Pancreas (tissue), 10 donors: ENCODE data around the gene EBF3. TPM values are rescaled to one million over a fixed set of nuclear protein-coding genes. Genes with fewer than 3 reads are reported as not detected.

Experiments
- ATAC-seq, 4 donors: fragments of 200-7000 bp; cut with Tn5 transposase; one replicate each; pipeline versions ENCODE4 v1.8.0 to v1.9.1; 2020; ENCODE audit warnings: mild to moderate bottlenecking in 4 of 4, moderate library complexity in 4 of 4
- DNase-seq, 6 donors: peaks; one replicate each; pipeline ENCODE4 v3.0.0-alpha.2; 2020
- FAIRE-seq: peaks from 2 replicates; lab custom pipeline; 2012; peaks lifted over from hg19 to GRCh38; lab: Jason Lieb, UNC
- H3K27ac ChIP-seq, 4 donors: fragments of 200-600 bp; sonication (generic); 1 replicate in 3 of 4; 2 replicates in 1 of 4; pipeline versions ENCODE4 v1.5.0 to v1.8.0; 2020
- H3K27me3 ChIP-seq, 4 donors: fragments of 200-600 bp; one replicate each; pipeline ENCODE4 v1.8.0; 2021
- H3K36me3 ChIP-seq, 3 donors: fragments of 200-600 bp; sonication (generic) in 1 of 3; one replicate each; pipeline versions ENCODE4 v1.5.0 to v1.8.0; 2020 to 2021
- H3K4me1 ChIP-seq, 3 donors: fragments of 200-600 bp; one replicate each; pipeline ENCODE4 v1.8.0; 2021
- H3K4me3 ChIP-seq, 4 donors: fragments of 200-600 bp; sonication (generic) in 2 of 4; one replicate each; pipeline versions ENCODE4 v1.5.0 to v1.8.0; 2020 to 2021
- H3K9me3 ChIP-seq, 4 donors: fragments of 200-600 bp; one replicate each; pipeline ENCODE4 v1.8.0; 2021
- CTCF ChIP-seq, 4 donors: fragments of 200-600 bp; sonication (generic) in 3 of 4; IDR thresholded peaks; one replicate each; pipeline versions ENCODE4 v1.5.0 to v1.8.0; 2021; ENCODE audit warnings: antibody characterized with exemption in 4 of 4
- WGBS, 2 donors: extraction: QIAGEN DNeasy Blood & Tissue Kit; methylation state at CpG; one replicate each; pipeline ENCODE4 v1.1.7; 2013; 5-methylcytosine and 5-hydroxymethylcytosine counted together
- intact Hi-C, 3 donors: fragments of 100-400 bp; cut with DNase I; formaldehyde crosslinking; loops; one replicate each; pipeline versions ENCODE4 v1.11.1 to v1.14.2; 2022
- polyA plus RNA-seq, 2 donors: library from polyadenylated mRNA; stranded (reverse); fragments of 200-250 nt; gene quantifications; one replicate each; pipeline ENCODE4 v1.2.3, GENCODE V29; 2013
- total RNA-seq, 6 donors: library from RNA; stranded (reverse); fragmentation: NEBNext Ultra II Directional in 4 of 6; extraction: Animal tissue kit (Norgen Biotek cat#: 25700) in 4 of 6; gene quantifications; one replicate each; pipeline versions ENCODE4 v1.2.1 to v1.2.4, GENCODE V29; 2021 to 2023
- donor health status: healthy with polysubstance abuse.
- donor health status: DM: no; HTN: no; CAD: no; lungs with moderate emphysema.
- donor health status: DM: no; HTN: no; CAD: no.
- donor health status: control.
- donor health status: control.
- donor health status: Bipolar disorder and iron deficiency.
- donor health status: DM: yes; HTN: yes; CAD: no.
- donor health status: DM: no; HTN: no; CAD: no.
- donor health status: DM: no; HTN: no; CAD: no.
- donor health status: DM: yes; HTN: yes; CAD: no.

The EBF3 gene
- total and polyA plus RNA-seq, 8 donors: 0.47 to 1.5 (median 1.1) TPM

DNA sequence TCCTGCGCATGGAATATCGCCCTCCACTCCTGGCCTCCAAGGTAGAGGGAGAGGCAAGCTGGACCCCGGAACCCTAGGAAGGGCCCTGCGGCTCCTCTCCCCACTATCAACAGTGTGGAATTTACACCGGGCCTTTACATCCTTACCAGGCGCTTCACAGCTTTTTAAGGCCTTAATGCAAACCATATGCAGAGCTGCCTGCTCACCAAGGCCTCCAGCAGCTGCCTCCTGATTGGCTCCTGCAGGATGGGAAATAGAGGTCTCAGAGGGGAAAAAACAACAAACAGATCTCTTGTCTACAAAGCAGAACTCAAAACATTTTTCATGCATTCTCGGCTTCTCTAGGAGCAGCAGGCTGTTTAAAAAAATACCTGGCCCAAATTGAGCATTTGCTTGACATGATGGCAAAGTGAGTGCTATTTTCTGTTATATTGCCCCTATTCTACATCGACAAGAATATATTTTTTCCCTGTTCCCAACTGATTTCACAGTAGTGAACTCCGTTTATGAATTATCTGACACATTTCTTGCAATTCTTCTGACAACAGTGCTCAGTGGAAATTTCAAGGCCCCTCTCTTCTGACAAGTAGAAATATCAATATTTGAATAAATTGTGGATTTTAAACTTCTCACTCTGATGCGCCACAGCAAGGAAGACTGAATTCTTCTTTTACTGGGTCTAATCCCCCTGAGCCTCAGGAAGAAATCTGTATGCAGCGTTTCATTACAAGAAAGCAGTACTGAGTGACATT is 51.7 kb downstream of the EBF3 start:
- FAIRE-seq: no peak
- DNase-seq: no peak
- Histone ChIP-seq H3K9me3 (no peaks in the 10 kb centered on the region), H3K27ac (no peak overlapping the region), H3K4me1 (no peaks in the 10 kb centered on the region), H3K4me3 (no peak overlapping the region), H3K27me3 (peaks cover 0 to 11% (median 1%) of the 10 kb centered on the region in 4 donors), H3K36me3 (no peaks in the 10 kb centered on the region)
- TF ChIP-seq CTCF (IDR thresholded peaks at IDR 0.05): no peak
- ATAC-seq: no peak
- intact Hi-C loops: no loop called here
- WGBS, 2 donors: 71 to 76% methylated on average over 11 of the region's 11 CpGs

- WGBS, 2 donors: 71 to 72% methylated on average over 22 of the region's 22 CpGs
- H3K4me1 ChIP-seq: no peaks in the 10 kb centered on the region
- FAIRE-seq (no peak), DNase-seq (no peak), ATAC-seq (no peak)
- peaks cover 0 to 11% (median 2%) of the 10 kb centered on the region in 4 donors for H3K27me3 ChIP-seq
- no peak overlapping the region for H3K27ac ChIP-seq
- intact Hi-C loops: no loop called here
- H3K9me3 ChIP-seq: no peaks in the 10 kb centered on the region
- H3K36me3 ChIP-seq: no peaks in the 10 kb centered on the region
- H3K4me3 ChIP-seq: no peak overlapping the region
- no peak for TF ChIP-seq CTCF (IDR thresholded peaks at IDR 0.05)
Measured at GRCh38 chr10:129911451-129912165, 52.5 kb downstream of the EBF3 start.

GRCh38 chr10:129910861-129911260 is 53.2 kb downstream of the EBF3 start:
- intact Hi-C loops: no loop called here
- Histone ChIP-seq H3K4me3 (no peak overlapping the region), H3K27ac (no peak overlapping the region), H3K4me1 (no peaks in the 10 kb centered on the region), H3K36me3 (no peaks in the 10 kb centered on the region), H3K27me3 (peaks cover 0 to 11% (median 2%) of the 10 kb centered on the region in 4 donors), H3K9me3 (no peaks in the 10 kb centered on the region)
- ATAC-seq: no peak
- no peak for DNase-seq
- no peak for TF ChIP-seq CTCF (IDR thresholded peaks at IDR 0.05)
- FAIRE-seq: no peak
- 76 to 79% methylated on average over 10 of the region's 10 CpGs for WGBS, 2 donors

- 40 to 48% methylated on average over 28 of the region's 28 CpGs for WGBS, 2 donors
Measured at GRCh38 chr10:129909531-129910256, 54.4 kb downstream of the EBF3 start.

More at GRCh38 chr10:129909531-129910256, 54.4 kb downstream of the EBF3 start:
- TF ChIP-seq CTCF (IDR thresholded peaks at IDR 0.05): no peak
- FAIRE-seq: no peak
- Histone ChIP-seq H3K36me3 (no peaks in the 10 kb centered on the region), H3K9me3 (no peaks in the 10 kb centered on the region), H3K4me3 (no peak overlapping the region), H3K4me1 (no peaks in the 10 kb centered on the region), H3K27me3 (peaks cover 0 to 13% (median 2%) of the 10 kb centered on the region in 4 donors), H3K27ac (no peak overlapping the region)
- ATAC-seq: no peak
- intact Hi-C loops: no loop called here
- DNase-seq: no peak
